Activated T-cell treated with anti-CD3 and anti-CD28 coated beads, Interleukin-2, amount 50 U/mL, for 1 hour (primary cell): Measurements from ENCODE around the gene RAP1GAP2.
"Not testable (repeated sequence)": the region's sequence is repeated elsewhere in the genome, so short reads cannot be mapped to it uniquely, and the experiment has no call there.

Experiments used
- DNase-seq: peaks from one replicate; pipeline ENCODE4 v3.0.0-alpha.2; 2020

Gene RAP1GAP2

GRCh38 chr17:2978116-2978515 is 181.9 kb downstream of the RAP1GAP2 start:
- no peak for DNase-seq

- DNase-seq = no peak
Observed at GRCh38 chr17:2978991-2979390, 182.8 kb downstream of the RAP1GAP2 start.

DNA sequence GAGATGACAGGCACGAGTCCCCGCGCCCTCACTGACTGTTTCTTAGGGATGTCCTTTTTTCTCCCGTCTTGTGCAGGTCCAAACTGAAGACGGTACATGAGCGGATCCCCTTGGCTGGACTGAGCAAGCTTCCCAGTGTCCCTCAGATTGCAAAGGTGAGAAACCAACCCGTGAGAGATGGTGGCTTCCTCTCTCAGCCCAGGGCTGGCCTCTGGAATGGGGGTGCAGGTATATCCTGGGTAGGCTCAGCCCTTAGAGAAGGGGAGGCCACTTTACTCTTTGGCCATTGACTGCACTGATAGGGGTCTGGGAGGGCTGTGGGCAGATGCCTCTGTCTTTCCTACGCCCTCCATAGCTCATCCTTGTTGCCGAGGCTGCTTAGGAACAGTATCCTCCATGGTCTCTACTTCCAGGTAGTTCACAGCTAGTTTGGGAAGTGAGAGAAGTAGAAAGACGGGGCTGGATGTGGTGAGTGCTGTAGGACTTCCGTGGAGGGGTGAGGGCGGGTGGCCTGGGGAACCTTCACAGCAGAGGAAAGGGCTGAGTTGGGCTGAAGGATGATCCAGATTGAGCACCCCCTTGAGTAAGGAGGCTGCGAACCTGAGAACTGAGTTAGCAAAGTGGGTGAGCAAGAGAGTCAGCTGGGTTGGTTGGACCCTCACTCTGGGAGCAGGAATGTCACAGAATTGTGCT is 184.1 kb downstream of the RAP1GAP2 start:
- no peak for DNase-seq

- DNase-seq = no peak
Observed at GRCh38 chr17:2980904-2981246, 184.6 kb downstream of the RAP1GAP2 start.

DNA sequence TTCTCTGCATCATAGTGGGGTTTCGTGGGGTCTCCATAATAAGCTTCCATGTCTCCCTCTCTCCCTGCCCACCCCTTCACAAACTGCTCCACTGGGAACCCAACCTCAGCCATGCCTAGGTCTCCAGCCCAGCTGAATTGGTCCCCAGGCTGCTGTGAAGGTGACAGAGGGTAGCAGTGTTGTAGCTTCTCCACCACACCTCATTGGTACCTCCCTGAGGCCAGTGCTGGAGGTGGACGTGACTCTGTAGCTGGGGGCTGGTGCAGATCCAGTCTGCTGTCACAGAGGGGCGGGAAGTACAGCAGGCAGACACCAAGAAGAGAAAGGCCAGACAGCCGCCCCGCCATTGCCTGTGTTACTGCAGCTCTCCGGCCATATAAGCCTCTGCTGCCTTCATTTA is 185.1 kb downstream of the RAP1GAP2 start:
- no peak for DNase-seq

- DNase-seq = no peak
Observed at GRCh38 chr17:2982854-2983253, 186.6 kb downstream of the RAP1GAP2 start.

DNA sequence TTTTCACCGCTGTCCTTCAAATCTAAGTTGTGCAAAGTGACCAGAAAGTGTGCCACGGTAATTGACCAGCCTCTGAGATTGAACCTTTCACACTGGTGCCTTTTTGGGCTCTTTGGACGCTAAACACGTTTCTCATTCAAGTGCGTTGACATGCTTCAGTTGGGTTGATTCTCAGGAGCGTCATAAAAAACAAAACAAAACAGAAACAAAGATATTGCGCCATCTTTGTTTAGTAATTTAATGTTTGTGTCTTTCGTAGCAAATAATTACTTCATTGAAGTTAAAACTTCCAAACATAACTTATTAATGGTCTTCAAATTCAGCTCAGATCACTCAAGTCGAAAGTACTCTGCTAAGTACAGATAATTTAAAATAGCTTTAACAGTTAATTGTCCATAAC is 187.0 kb downstream of the RAP1GAP2 start:
- no peak for DNase-seq

- DNase-seq = no peak
Observed at GRCh38 chr17:2985318-2985717, 189.1 kb downstream of the RAP1GAP2 start.

GRCh38 chr17:2986925-2987324 is 190.7 kb downstream of the RAP1GAP2 start:
- DNase-seq = no peak

DNA sequence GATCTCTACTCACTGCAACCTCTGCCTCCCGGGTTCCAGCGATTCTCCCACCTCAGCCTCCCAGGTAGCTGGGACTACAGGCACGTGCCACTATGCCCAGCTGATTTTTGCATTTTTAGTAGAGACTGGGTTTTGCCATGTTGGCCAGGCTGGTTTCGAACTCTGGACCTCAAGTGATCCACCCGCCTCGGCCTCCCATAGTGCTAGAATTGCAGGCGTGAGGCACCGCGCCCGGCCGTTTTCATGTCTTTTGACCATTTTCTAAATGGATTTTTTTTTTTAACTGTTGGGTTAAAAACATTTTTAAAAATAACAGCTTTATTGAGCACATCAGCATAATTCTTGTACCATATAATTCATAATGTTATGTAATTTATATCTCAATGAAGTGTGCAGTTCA is 193.2 kb downstream of the RAP1GAP2 start:
- not testable (repeated sequence) for DNase-seq

DNA sequence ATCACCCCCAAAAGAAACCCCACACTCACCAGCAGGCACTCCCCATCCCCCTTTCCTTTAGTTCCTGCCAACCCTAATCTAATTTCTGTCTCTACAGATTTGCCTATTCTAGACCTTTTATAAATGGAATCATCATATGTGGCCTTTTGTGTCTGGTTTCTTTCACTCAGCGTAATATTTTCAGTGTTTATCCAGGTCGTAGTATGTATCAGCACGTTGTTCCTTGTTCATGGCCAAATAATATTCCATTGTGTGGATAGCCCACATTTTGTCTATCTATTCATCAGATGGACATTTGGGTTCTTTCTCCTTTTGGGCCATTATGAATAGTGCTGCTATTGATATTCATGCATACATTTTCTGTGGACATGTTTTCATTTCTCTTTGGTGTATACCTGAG is 193.6 kb downstream of the RAP1GAP2 start:
- no peak for DNase-seq

DNA sequence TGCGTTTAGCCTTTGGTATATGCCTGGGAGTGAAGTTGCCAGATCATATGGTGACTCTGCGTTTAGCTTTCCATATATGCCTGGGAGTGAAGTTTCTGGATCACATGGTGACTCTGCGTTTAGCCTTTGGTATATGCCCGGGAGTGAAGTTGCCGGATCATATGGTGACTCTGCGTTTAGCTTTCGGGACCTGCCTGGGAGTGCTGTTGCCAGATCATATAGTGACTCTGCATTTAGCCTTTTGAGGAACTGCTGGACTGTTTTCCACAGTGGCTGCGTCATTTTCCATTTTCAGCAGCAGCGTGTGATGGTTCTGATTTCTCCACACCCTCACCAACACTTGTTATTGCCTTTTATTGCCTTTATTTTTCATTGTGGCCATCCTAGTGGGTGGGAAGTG is 194.2 kb downstream of the RAP1GAP2 start:
- DNase-seq = no peak

DNA sequence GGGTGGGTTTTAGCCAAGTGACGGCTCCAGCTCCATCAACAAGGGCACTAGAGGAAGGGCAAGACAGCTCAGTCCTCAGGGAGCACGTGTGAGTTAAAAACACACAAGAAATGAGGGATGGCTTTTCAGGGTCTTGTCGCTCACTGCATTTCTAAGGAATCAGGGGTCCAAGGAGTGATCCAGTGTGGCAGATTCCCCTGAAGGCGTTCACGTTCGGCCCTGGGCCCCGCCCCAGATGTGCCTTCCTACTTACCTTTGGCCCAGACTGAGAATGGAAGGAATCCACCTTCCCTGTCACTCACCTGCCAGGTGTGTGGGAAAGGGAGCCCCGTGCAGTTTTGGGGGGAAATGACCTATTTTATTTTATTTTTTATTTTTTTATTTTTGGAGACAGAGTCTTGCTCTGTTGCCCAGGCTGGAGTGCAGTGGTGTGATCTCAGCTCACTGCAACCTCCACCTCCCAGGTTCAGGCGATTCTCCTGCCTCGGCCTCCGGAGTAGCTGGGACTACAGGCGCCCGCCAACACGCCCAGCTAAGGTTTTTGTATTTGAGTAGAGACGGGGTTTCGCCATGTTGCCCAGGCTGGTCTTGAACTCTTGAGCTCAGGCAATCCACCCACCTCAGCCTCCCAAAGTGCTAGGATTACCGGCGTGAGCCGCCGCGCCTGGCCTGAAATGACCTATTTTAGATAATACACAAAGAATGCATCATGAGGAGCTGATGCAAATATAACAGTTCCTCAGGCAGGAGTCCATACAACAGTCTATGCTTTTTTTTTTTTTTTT is 195.3 kb downstream of the RAP1GAP2 start:
- not testable (repeated sequence) for DNase-seq

DNA sequence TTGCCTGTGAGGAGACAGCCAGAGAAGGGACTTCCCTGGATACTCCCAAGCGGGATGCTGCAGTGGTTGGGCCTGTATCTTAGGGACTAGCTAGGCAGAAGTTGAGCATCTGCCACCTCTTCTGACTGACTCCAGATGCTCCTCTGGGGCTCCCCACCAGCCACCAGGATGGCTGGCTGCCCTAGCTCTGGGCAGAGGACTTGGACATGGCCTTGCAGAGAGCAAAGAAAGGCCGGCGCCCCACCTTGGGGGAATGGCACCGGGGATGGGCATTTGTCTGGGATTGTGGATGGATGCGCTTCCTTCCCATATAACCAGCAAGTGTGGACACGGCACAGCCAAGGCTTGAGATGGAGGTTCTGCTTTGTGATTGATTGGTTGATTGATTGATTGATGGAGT is 198.2 kb downstream of the RAP1GAP2 start:
- no peak for DNase-seq

GRCh38 chr17:2995377-2995776 is 199.1 kb downstream of the RAP1GAP2 start:
- DNase-seq = no peak

- DNase-seq = no peak
Observed at GRCh38 chr17:2995886-2996809, 199.9 kb downstream of the RAP1GAP2 start.

- DNase-seq = no peak
Observed at GRCh38 chr17:2996810-2997670, 200.8 kb downstream of the RAP1GAP2 start.

DNA sequence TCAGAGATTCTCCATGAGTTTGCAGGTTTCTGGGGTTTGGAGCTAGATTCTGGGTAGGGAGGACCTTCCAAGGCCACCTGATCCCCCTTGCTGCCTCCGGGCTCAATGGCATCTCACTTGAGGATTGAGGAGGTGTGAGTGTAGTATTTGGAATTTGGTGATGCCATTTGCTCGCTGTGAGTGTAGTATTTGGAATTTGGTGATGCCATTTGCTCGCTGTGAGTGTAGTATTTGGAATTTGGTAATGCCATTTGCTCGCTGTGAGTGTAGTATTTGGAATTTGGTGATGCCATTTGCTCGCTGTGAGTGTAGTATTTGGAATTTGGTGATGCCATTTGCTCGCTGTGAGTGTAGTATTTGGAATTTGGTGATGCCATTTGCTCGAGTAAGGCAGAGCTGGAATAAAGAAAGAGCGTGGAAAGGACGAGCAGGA is 202.2 kb downstream of the RAP1GAP2 start:
- DNase-seq = not testable (repeated sequence)

GRCh38 chr17:3002538-3003295 is 206.5 kb downstream of the RAP1GAP2 start:
- DNase-seq = no peak

DNA sequence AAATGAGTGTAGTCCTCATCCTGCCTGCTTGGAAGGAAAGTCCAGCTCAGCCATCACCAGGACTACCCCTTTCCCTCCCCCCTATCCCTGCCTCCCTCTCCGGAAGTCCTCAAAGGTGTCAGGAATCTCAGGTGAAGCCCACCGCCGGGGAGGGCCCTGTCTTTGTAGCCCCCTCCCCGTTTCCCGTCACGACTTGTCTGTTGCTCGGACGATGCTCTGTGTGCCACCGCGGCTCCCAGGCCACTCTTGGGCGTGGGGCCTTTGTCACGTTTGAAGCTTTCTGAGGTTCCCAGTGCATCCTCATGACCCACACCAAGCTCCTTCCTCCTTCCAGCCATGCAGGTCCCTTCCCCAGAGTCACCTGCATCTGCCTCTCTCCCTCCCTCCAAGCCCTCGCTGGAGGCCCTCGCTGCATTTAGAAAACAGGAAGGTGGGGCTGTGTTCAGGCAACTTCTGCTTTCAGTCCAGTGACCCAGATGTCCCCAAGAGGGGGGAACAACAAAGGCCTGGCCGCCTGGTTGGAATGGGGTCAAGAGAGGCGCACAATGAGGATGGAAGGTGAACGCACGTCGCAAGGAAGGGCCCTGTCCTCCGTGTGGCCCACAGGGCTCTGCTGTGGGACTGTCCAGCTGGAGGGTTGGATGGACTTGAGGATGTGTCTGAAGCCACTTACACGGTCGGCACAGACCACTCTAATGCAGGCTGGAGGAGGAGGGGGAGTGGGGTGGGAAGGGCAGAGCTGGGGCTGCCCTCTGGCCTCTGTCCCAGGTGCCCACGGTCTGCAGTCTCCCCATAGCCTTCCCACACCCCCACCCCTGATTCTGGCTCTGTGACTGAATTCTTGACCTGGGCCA is 207.3 kb downstream of the RAP1GAP2 start:
- DNase-seq = no peak
